HG03039 (cell line): ENCODE results near the gene ZDHHC9.
"Not testable (repeated sequence)": the region's sequence is repeated elsewhere in the genome, so short reads cannot be mapped to it uniquely, and the experiment has no call there.

Source experiments
- ATAC-seq: cut with Tn5 transposase; IDR thresholded peaks from one replicate; pipeline ENCODE4 v1.9.1; 2021; ENCODE audit warnings: mild to moderate bottlenecking, moderate library complexity; ENCODE audit not compliant: unreplicated experiment

ZDHHC9 gene

DNA sequence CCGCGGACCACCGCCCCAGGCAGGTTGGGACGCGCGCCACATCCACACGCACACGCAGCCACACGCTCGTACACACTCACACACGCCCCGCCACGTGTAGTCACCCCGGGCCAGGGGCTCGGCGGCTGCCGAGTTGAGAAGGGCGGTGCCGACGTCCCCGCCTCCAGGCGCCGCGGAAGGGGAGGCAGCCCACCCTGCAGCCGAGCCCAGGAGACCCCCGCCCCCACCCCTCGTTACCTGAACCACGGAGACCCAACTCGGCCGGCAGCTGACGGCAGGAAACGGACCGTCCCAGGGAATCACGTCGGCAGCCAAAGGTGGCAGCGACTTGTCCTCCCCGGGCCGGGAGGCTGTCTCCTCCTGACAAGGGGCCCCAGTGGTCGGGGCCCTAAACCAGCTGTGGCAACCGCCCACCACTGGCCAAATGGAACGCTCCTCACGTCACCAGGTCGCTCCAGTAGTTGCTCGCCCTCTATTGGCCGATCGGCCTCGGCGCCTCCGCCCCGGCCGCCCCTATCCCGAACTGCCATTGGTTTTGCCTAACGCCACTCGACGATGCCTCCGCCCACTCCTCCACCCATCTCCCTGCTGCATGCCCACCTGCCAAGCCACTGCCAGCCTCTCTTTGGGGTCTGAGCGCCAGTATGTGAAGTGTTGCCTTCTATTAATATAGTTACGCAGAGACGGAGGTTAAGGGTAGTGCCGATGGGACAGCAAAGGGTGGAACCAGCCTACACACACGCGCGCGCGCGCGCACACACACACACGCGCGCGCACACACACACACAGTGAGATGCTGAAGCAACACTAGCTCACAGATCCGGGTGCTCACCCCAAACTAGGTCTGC is at the start of gene ZDHHC9:
TSS of gene ZDHHC9 (minus strand) at position 428 of the 848 bp plus-strand sequence. CDS start 1,941 bp downstream, outside the sequence.
- ATAC-seq, result peak; percentile 99

DNA sequence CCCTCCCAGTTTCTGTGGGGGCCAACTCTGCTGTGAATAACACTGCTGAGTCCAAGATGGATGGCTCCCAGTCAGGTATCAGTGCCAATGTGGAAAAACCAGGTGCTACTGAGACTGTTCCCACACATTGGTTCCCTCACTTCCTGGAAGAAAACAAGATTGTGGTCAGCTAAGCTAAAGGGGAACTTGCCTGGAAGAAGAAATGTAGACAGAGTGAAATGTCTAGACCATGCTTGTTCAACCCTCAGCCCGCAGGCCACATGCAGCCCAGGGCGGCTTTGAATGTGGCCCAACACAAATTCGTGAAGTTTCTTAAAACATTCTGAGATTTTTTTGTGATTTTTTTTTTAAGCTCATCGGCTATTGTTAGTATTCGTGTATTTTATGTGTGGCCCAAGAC is 33.7 kb upstream of the ZDHHC9 start:
- no peak for ATAC-seq

DNA sequence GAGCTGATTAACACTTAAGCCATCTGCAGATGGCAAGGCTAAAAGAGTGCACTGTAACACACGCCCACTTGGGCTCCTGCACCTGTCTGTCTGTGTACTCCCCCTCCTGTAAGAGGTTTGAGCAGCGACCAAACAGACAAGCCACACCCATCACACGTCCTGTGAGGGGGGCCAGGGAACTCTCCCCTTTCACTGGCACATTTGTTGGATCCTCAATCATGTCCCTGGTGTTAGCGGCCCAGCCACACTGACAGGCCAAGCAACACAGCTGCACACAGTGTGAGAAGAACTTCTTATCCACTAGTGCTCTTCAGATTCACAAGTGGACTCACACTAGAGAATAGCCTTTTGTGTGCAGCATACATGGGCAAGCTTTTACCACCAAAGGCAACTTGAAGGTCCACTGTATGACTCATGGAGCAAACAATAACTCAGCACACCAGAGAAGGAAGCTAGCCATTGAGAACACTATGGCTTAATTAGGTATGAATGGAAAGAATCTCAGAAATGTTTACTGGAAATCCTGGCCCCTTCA is 33.2 kb upstream of the ZDHHC9 start:
- ATAC-seq, result no peak

DNA sequence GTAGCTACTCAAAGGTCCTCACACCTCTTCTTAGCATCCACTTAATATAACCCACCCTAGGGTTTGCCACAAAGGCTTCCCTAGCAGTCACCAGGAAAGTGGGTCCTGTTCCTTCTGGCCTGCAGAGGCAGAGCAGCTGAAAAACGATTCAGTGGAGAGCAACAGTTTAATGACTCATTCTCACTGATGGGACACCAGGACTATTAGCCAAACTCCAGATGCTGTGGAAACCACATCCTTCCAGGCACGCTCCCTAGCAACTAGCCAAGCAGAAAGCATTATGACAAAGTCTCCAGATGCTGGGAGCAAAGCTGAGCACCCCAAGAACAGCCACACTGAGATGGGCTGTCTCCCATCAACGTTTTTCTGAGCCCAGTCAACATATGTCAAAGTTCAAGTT is 32.0 kb upstream of the ZDHHC9 start:
- no peak for ATAC-seq

DNA sequence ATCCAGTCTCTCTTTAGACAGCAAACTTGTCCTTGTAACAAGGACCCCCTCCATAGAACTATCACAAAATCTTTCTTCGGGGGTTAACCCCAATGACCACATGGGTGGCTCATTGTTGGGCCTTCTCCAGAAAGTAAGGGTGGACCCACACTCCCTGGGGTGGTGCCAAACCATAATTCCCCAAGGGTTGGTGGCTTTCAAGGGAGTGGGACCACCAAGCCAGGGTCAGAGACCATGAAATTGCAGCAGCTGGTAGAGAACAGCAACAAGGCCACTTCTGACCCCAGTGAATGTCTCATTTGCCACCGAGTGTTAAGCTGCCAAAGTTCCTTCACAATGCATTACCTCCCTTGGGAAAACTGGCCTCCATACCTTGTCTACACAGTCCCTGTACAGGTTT is 28.8 kb upstream of the ZDHHC9 start:
- no peak for ATAC-seq

DNA sequence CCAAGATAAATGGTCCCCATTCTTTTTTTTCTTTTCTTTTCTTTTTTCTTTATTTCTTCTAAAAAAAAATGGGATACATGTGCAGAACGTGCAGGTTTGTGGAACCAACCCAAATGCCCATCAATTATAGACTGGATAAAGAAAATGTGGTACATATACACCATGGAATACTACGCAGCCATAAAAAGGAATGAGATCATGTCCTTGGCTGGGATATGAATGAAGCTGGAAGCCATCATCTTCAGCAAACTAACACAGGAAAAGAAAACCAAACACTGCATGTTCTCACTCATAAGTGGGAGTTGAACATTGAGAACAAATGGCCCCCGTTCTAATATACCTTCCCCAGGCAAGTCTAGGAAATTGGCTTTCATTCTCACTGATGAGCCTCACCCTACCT is 22.6 kb upstream of the ZDHHC9 start:
- not testable (repeated sequence) for ATAC-seq

DNA sequence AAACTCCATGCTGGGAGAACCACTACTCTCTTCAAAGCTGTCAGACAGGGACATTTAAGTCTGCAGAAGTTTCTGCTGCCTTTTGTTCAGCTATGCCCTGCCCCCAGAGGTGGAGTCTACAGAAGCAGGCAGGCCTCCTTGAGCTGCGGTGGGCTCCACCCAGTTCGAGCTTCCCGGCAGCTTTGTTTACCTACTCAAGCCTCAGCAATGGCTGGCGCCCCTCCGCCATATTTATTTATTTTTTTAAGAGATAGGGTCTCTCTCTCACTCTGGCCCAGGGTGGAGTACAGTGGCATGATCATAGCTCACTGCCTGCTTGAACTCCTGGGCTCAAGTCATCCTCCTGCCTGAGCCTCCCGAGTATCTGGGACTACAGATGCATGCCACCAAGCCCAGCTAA is 15.4 kb upstream of the ZDHHC9 start:
- ATAC-seq, result not testable (repeated sequence)

DNA sequence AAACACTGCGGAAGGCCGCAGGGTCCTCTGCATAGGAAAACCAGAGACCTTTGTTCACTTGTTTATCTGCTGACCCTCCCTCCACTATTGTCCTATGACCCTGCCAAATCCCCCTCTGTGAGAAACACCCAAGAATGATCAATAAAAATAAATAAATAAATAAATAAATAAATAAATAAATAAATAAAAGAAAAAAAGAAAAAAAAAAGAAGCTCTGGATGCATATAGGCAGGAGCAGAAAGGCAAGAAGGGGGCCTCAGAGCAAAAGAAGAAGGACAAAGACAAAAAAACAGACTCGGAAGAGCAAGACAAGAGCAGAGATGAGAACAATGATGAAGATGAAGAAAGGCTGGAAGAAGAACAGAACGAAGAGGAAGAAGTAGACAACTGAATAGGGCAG is 8.1 kb upstream of the ZDHHC9 start:
- ATAC-seq, result not testable (repeated sequence)

DNA sequence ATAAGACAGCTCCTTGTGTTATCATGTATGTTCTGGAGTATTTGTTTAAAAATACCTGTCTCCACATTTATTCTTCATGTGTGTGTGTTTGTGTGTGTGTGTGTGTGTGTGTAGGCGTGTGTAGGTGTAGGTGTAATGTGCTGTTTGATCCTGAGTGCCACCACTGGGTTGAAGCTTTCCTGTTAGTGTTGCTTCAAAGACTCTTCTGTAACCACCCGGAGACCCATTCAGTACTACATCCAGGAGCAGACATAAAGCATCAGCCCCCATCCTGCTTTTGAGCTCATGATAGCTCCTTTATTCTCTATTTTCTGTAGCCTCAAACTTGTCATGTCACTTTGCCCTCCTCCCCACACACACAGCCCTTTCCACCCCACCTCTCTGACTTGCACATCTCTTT is 3.0 kb upstream of the ZDHHC9 start:
- no peak for ATAC-seq

DNA sequence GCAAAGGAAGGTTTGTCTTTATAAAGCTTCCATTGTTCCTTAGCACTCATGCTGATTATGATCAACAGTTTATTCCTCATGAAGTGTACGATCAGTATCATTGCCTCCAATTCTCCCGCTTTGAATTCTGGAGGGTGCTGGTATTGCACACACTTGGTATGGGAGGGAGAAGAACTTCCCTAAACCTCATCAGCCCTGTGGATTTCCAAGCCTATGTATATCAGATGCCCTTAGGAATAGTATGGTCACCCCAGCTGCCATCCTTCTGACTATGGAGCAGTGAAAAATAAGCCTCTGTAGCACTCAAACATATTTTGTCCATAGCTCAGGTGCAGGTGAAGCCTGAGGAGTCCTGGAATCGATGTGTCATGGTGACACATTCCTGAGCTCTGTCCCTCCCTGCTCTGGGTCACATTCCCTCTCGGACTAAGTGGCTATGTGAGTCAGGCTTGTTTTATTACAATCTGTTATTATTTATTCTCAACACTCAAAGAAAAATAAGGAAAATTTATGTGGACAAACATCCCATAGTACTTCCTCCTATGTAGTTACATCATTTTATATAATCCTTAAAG is 2.0 kb upstream of the ZDHHC9 start:
- ATAC-seq, result no peak

DNA sequence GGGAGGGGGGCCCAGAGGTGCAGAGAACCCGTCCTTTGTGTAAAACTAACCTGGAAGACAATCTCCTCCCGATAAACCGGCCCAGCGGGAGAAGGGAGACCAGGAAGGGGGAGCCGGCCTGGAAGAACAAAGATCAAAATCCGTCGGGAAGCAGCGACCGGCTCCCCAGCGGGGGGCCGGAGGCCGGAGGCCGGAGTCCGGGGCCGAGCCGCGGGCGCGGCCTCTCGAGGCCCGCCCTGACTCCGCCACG is 552 bp downstream of the ZDHHC9 start:
- ATAC-seq, result no peak

DNA sequence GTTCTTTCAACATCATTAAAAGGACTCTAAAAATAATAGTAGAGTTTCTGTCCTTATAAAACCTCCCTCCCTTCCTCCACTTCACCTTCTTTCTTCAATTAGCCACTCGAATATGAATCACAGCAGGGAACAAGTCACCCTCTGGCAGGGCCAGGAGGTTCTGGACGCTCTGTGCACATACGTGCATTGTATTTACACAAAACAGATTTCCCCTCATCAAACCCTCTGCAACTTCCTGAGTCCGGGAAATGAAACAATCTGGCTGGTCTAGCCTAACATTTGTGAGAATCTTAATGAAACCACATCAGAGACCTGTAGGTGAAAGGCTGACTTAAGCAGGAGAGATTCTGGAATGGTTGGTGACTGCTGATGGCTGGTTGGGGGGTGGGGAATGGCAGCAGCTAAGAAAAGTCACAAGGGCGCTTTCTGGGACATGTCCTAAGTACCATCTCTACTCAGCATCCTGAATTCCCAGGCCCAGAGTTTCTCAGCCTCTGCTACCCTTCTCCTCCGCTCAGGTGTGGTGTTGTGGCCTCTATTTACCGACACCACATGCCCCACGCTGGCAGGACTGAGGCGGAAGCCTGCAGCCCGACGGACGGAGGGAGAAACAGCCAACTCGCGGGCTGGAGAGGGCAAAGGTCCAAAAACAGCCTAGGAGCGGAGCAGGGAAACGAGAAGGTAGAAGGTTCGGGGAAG is 1.0 kb downstream of the ZDHHC9 start:
- no peak for ATAC-seq

DNA sequence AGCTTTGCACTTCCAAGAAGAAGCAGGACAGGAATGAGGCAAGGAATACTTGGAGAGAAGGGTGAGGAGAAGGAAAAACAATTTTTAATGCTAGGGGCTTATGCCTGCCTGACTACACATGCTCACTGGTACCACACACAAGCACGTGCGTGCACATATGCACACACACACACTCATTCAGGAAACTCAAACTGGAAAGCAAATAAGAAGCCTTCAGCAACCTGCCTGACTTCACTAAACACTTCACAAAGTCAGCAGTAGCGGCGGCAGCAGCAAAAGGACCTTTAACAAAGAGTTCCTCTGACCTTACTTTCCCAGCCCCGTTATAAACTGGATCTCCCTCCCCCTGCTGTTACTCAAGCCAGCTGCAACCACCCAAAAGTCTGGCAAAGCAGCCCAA is 3.3 kb downstream of the ZDHHC9 start:
- no peak for ATAC-seq

DNA sequence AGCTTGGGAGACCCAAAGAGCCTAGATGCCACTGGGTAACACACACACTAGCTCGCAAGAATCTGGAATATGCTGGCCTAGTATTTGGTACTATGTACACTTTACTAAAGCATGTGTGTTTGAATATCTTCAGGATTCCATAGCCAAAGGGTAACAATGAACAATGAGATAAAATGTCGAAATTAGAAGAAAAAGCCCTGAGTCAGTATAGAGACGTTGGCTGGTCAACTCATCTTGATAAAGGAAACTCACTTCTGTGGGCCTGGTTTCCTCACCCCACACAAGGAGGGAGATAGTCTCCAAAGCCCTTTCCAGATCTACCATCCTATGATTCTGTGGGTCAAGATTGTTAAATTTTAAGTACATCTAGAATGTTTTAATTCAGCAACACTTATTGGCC is 6.9 kb downstream of the ZDHHC9 start:
- ATAC-seq, result no peak

DNA sequence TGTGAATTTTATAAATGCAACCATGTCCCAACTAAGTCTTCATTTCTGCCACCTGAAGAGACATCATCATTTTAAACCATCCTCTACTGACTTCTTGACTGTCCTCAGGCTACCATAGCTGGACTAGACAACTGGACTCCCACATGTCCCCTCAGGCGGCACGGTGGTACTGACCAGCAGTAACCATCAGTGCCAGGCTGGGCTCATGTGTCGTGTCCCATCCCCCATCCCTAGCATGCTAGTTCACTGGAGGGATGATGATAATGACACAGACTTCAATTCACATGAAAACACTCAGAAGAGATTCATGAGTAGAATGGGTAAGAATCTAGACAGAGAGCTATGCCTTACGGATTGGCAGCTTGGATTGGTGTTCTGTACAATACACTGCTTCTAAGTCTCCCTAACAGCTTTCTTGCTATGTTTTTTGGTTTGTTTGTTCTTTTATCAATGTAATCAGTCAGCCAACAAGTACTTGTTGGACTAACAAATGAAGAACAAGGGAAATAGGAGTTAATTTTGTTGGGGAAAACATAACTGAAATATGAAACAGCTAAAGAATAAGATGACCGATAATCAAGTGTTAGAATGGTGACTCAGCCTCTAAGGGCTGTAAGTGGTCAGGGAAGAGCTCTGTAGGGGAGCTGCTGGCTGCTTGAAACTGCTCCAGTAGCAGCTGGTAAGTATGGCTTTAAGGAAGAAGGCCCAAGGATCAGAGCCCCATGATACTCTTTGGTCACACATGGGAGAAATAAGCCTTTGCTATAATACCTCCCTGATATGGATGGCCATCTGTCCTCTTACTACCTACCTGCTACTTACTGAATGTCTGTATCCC is 10.3 kb downstream of the ZDHHC9 start:
- ATAC-seq, result no peak

DNA sequence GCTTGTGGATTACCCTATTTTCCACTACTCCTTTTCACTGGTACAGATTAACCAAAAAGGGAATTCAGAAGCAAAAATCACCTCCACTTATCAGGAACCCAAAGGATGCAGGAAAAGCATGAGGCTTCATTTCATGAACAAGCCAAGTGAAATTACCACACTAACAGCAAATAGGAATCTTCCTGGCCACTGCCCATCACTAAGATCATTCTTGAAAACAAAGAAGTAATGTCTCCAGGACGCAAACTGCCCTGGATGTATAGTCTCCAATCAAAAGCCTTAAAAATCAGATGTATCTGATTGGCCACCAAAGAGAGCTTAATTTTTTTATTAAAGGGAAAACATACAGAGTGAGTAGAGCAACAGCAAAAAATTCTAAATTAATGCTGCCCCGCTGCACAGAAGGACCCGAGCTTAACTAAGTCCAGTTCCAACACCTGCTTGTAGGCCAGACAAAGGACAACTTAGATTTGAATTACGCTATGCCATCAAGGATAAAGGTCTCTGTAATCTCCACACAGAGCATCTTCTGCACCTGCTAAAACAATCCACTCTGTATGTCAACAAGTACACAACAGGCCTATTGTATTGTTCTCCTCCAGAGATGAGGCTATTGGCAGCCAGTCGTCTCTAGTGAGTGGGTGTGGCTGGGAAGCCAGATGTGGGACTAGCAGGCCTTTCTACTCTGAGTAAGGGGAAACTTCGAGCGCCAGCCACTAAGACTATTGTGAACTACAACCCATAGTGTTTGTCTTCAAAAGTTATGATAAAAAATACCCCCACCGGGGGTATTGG is 12.4 kb downstream of the ZDHHC9 start:
- ATAC-seq, result no peak

DNA sequence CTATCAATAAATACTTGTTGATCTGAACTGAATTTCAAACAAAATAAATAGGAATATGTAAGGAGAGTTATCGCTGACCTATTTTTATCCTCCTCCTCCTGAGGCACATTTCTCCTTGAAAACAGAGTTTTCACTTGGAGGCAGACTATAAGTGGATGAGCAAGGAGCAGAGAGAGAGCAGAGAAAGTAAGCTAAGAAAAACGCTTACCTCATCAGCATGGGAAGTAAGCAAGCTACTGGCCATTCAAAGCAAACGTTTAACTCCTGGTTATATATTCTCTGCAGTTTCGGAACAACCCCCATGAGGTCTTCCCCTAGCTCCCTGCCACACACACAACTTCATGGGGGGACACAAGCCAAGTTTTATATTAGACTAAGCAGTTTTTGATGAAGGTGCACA is 13.2 kb downstream of the ZDHHC9 start:
- ATAC-seq, result no peak

DNA sequence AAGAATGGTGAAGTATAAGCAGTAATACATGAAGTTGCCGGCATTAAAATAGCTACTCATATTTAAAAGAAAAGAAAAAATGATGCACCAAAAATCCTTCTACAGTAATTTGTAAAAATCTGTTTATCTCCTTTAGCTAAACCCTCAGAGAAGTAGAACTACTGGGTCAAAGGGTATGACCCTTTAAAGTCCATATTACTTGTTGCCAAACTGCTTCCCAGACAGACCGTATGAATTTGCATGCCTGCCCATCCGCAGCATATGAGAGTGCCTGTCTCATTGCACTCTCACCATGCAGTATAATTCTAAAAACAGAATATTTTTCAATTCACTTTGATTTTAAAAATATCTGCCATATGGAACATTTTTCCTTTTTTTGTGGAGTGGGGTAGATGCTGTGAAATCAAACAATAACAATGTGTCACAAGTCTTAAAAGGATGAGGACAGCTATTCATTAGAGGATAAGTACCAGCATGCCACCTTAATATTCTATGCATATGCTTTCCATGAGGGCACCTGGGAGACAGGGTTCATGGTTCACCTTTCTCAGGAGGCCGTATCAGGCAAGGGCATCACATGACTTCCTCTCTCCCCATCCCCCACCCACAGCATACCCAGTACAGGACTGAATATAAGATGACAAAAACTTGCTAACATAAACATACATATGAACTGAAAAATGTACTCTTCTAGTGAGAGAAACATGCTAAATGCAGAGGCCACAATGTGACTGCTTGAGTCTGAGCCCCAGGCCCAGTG is 17.8 kb downstream of the ZDHHC9 start:
- no peak for ATAC-seq

DNA sequence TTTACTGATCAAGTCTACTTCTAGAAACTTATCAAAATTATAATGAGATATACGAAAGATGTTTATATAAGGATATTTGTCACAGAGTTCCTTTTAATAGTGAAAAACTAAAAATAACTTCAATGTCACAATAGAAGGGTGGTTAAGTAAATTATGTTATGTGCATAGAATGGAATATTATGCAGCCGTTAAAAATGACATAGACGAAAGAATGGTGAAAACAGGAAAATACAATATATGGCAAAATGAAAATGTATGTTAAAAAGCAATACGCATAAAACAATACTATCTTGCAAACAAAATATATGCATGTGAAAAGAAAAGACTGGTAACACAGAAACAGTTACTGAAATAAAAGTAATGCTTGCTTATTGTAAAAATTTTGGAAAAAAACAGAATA is 19.1 kb downstream of the ZDHHC9 start:
- no peak for ATAC-seq

DNA sequence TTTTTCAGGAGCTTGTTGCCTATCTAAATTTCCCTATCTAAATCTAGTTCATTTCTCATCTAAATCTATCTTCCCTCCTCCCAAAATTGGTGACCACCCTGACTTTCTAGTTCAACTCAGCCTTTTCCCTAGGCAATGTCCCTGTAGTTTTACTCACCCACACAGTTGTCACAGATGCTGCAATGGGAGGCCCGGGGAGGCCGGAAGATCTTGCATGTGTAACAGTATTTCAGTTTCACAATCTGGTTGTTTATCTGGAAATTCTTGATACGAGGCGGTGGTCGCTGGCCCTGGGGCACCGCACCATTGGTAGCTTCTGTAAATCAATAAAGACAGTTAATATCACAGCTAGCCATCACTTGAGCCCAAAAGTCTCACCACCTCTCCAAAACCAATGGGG is 20.2 kb downstream of the ZDHHC9 start:
- ATAC-seq, result no peak
